ENCODE data around the gene PLEKHH3. TPM values are rescaled to one million over a fixed set of nuclear protein-coding genes. Genes with fewer than 3 reads are reported as not detected.

The PLEKHH3 gene
- total and polyA plus RNA-seq, 3 experiments from 2014 or later, result 0.38 to 0.70 TPM; not detected in 1

DNA sequence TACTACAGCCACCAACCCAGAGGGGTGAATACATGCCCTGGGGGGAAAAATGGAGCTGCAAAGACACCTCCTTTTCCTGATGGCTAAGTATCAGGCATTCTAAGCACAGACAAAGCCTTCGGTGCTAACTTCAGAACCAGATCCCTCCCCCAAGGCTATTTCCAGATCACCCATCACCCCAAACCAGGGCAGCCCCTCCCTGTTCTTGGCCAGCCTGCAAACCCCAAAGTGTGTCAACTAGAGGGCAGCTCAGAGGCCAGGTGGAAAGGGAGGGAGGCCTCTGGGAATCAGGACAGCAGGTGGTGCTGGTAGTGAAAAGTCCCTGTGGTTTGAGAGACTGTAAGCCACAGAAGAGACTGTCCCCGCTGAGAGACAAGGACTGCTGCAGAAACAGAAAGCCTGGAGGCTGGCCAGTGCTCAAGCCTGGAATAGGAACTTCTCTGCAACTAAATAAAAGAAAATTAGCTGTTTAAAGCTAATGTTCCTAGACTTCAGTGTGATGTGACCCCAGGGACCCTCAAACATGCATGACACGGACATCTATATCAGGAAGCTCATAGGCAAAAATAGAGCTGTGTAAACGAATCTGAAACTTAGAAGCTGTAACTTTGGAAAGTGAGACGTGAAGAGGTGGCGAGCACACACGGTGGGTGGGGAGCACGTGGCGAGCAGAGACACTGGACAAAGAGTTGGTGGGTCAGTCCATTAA is 58.2 kb downstream of the PLEKHH3 start:
- Mint-ChIP-seq H3K36me3 (peaks cover 3 to 23% (median 11%) of the 10 kb centered on the region in 3 donors), H3K4me3 (peak overlapping the region in 1 of 7 donors; percentile 54), H3K9me3 (no peaks in the 10 kb centered on the region), H3K4me1 (peaks cover 0 to 8% (median 0%) of the 10 kb centered on the region in 3 donors), H3K27ac (peak overlapping the region in 1 of 8 donors; percentile 41), H3K27me3 (peaks cover 0 to 3% of the 10 kb centered on the region in 2 donors)
- H3K4me3 ChIP-seq (ENCODE audit: low read length), result no peak overlapping the region
- ChIA-PET POLR2A (no interaction called here), CTCF (no interaction called here)
- no peak overlapping the region for H3K27ac ChIP-seq (ENCODE audit: low read depth, low read length)
- no peaks in the 10 kb centered on the region for H3K9me3 ChIP-seq (ENCODE audit: low read length)
- no peaks in the 10 kb centered on the region for H3K4me1 ChIP-seq (ENCODE audit: insufficient read depth, low read length)
- H3K36me3 ChIP-seq (ENCODE audit: insufficient read depth, low read length), result peaks cover 12% of the 10 kb centered on the region
- no peak for DNase-seq
- no peaks in the 10 kb centered on the region for H3K27me3 ChIP-seq (ENCODE audit: insufficient read depth, low read length, poor library complexity, severe bottlenecking)

GRCh38 chr17:42617956-42618431 is 58.8 kb downstream of the PLEKHH3 start:
- Mint-ChIP-seq H3K9me3 (no peaks in the 10 kb centered on the region), H3K27me3 (peaks cover 0 to 3% of the 10 kb centered on the region in 2 donors), H3K27ac (peak overlapping the region in 1 of 8 donors; percentile 83), H3K4me1 (peaks cover 0 to 8% (median 0%) of the 10 kb centered on the region in 3 donors), H3K4me3 (no peak overlapping the region), H3K36me3 (peaks cover 4 to 27% (median 13%) of the 10 kb centered on the region in 3 donors)
- ChIA-PET CTCF (no interaction called here), POLR2A (no interaction called here)
- Histone ChIP-seq H3K27ac (ENCODE audit: low read depth, low read length) (no peak overlapping the region), H3K27me3 (ENCODE audit: insufficient read depth, low read length, poor library complexity, severe bottlenecking) (no peaks in the 10 kb centered on the region), H3K4me1 (ENCODE audit: insufficient read depth, low read length) (no peaks in the 10 kb centered on the region), H3K4me3 (ENCODE audit: low read length) (no peak overlapping the region), H3K36me3 (ENCODE audit: insufficient read depth, low read length) (peaks cover 13% of the 10 kb centered on the region), H3K9me3 (ENCODE audit: low read length) (no peaks in the 10 kb centered on the region)
- DNase-seq, result no peak

Other genes starting within 250 kb of the PLEKHH3 start
- gene ATP6V0A1, start 218.1 kb downstream of the PLEKHH3 start, total RNA-seq, result 1 to 10 TPM; 3.0 to 3.6 TPM
- gene ATP6V0A1, start 218.1 kb downstream of the PLEKHH3 start, polyA plus RNA-seq, result 5.5 TPM
- gene NAGLU, start 140.8 kb downstream of the PLEKHH3 start, total RNA-seq, result 10 to 100 TPM; 15.8 to 17.4 TPM
- gene NAGLU, start 140.8 kb downstream of the PLEKHH3 start, polyA plus RNA-seq, result 17.0 TPM
- gene HSD17B1, start 124.1 kb downstream of the PLEKHH3 start, total RNA-seq, result under 1 TPM; 0.29 to 0.37 TPM
- gene HSD17B1, start 124.1 kb downstream of the PLEKHH3 start, polyA plus RNA-seq, result 0.48 TPM
- 100 to 1,000 TPM; 103 to 107 TPM for gene COASY, start 114.8 kb downstream of the PLEKHH3 start, total RNA-seq
- gene COASY, start 114.8 kb downstream of the PLEKHH3 start, polyA plus RNA-seq, result 65.6 TPM
- 10 to 100 TPM; 61.8 to 62.3 TPM for gene MLX, start 109.9 kb downstream of the PLEKHH3 start, total RNA-seq
- gene MLX, start 109.9 kb downstream of the PLEKHH3 start, polyA plus RNA-seq, result 52.1 TPM
- gene PSMC3IP, start 99.3 kb downstream of the PLEKHH3 start, total RNA-seq, result 10 to 100 TPM; 35.9 to 36.2 TPM
- 0.83 TPM for gene PSMC3IP, start 99.3 kb downstream of the PLEKHH3 start, polyA plus RNA-seq
- 10 to 100 TPM; 39.7 to 40.3 TPM for gene RETREG3, start 67.6 kb downstream of the PLEKHH3 start, total RNA-seq
- gene RETREG3, start 67.6 kb downstream of the PLEKHH3 start, polyA plus RNA-seq, result 109 TPM
- 100 to 1,000 TPM; 112 to 119 TPM for gene TUBG1, start 67.3 kb downstream of the PLEKHH3 start, total RNA-seq
- 11.1 TPM for gene TUBG1, start 67.3 kb downstream of the PLEKHH3 start, polyA plus RNA-seq
- 10 to 100 TPM; 10.6 to 11.6 TPM for gene TUBG2, start 17.7 kb downstream of the PLEKHH3 start, total RNA-seq
- gene TUBG2, start 17.7 kb downstream of the PLEKHH3 start, polyA plus RNA-seq, result 3.4 TPM
- under 1 TPM; 0.18 to 0.20 TPM for gene CCR10, start 4.8 kb upstream of the PLEKHH3 start, total RNA-seq
- 1.9 TPM for gene CCR10, start 4.8 kb upstream of the PLEKHH3 start, polyA plus RNA-seq
- 1 to 10 TPM; 1.2 to 1.7 TPM for gene CNTNAP1, start 5.5 kb upstream of the PLEKHH3 start, total RNA-seq
- gene CNTNAP1, start 5.5 kb upstream of the PLEKHH3 start, polyA plus RNA-seq, result 1.1 TPM
- gene EZH1, start 68.0 kb upstream of the PLEKHH3 start, total RNA-seq, result 10 to 100 TPM; 40.8 to 42.6 TPM
- 37.2 TPM for gene EZH1, start 68.0 kb upstream of the PLEKHH3 start, polyA plus RNA-seq
- not detected for gene RAMP2, start 84.2 kb upstream of the PLEKHH3 start, total RNA-seq
- gene RAMP2, start 84.2 kb upstream of the PLEKHH3 start, polyA plus RNA-seq, result not detected
- gene VPS25, start 96.5 kb upstream of the PLEKHH3 start, total RNA-seq, result 100 to 1,000 TPM; 101 to 108 TPM
- 63.8 TPM for gene VPS25, start 96.5 kb upstream of the PLEKHH3 start, polyA plus RNA-seq
- under 1 TPM; 0.18 to 0.55 TPM for gene WNK4, start 103.6 kb upstream of the PLEKHH3 start, total RNA-seq
- gene WNK4, start 103.6 kb upstream of the PLEKHH3 start, polyA plus RNA-seq, result not detected
- 10 to 100 TPM; 55.5 to 60.8 TPM for gene COA3, start 121.7 kb upstream of the PLEKHH3 start, total RNA-seq
- gene COA3, start 121.7 kb upstream of the PLEKHH3 start, polyA plus RNA-seq, result 132 TPM
- gene CNTD1, start 121.9 kb upstream of the PLEKHH3 start, total RNA-seq, result not detected
- gene CNTD1, start 121.9 kb upstream of the PLEKHH3 start, polyA plus RNA-seq, result 0.15 TPM
- 10 to 100 TPM; 89.2 to 90.6 TPM for gene BECN1, start 147.3 kb upstream of the PLEKHH3 start, total RNA-seq
- gene BECN1, start 147.3 kb upstream of the PLEKHH3 start, polyA plus RNA-seq, result 147 TPM
- 100 to 1,000 TPM; 243 to 244 TPM for gene PSME3, start 156.4 kb upstream of the PLEKHH3 start, total RNA-seq
- gene PSME3, start 156.4 kb upstream of the PLEKHH3 start, polyA plus RNA-seq, result 136 TPM
- gene AOC2, start 167.6 kb upstream of the PLEKHH3 start, total RNA-seq, result 1 to 10 TPM; 2.4 to 2.7 TPM
- 0.09 TPM for gene AOC2, start 167.6 kb upstream of the PLEKHH3 start, polyA plus RNA-seq
- 1 to 10 TPM; 1.0 to 1.3 TPM for gene AOC3, start 174.2 kb upstream of the PLEKHH3 start, total RNA-seq
- not detected for gene AOC3, start 174.2 kb upstream of the PLEKHH3 start, polyA plus RNA-seq
- not detected for gene G6PC1, start 223.8 kb upstream of the PLEKHH3 start, total RNA-seq
- not detected for gene G6PC1, start 223.8 kb upstream of the PLEKHH3 start, polyA plus RNA-seq